Body of pancreas (tissue), 4 donors: ENCODE data around the gene SSX2IP. TPM values are rescaled to one million over a fixed set of nuclear protein-coding genes. Genes with fewer than 3 reads are reported as not detected.
"Not testable (repeated sequence)": the region's sequence is repeated elsewhere in the genome, so short reads cannot be mapped to it uniquely, and the experiment has no call there.

ENCODE experiments used
- ATAC-seq: fragments of 150-250 bp; one replicate; pipeline ENCODE4 v1.9.1; 2016
- DNase-seq, 4 donors: peaks; one replicate each; pipeline ENCODE4 v3.0.0-alpha.2; 2019
- H3K27ac ChIP-seq, 4 donors: fragments of 200-600 bp; sonication (generic); 1 replicate in 3 of 4; 2 replicates in 1 of 4; pipeline versions ENCODE4 v1.5.1 to v1.6.1; 2016 to 2019; ENCODE audit warnings: mild to moderate bottlenecking in 1 of 4, mixed read lengths in 1 of 4, moderate library complexity in 1 of 4
- H3K27me3 ChIP-seq, 2 donors: fragments of 200-600 bp; sonication (generic); one replicate each; pipeline ENCODE4 v1.6.0; 2016; ENCODE audit warnings: mild to moderate bottlenecking in 1 of 2
- H3K36me3 ChIP-seq, 2 donors: fragments of 200-600 bp; sonication (generic); replicated peaks in 1 of 2; 2 replicates each; pipeline ENCODE4 v1.5.1; 2016; ENCODE audit warnings: low read depth in 2 of 2; ENCODE audit not compliant: insufficient read depth in 1 of 2
- H3K4me1 ChIP-seq: fragments of 200-600 bp; sonication (generic); one replicate; pipeline ENCODE4 v1.6.0; 2016
- H3K4me3 ChIP-seq, 2 donors: fragments of 200-600 bp; sonication (generic); 1 replicate in 1 of 2; 2 replicates in 1 of 2; pipeline ENCODE4 v1.5.1; 2016 to 2019
- H3K9me3 ChIP-seq, 3 donors: fragments of 200-600 bp; sonication (generic); 1 replicate in 2 of 3; 2 replicates in 1 of 3; pipeline ENCODE4 v1.5.1; 2016
- POLR2A ChIP-seq, 3 donors: fragments of 450-650 bp; IDR thresholded peaks; one replicate each; pipeline ENCODE4 v1.6.1; 2016; ENCODE audit warnings: antibody characterized with exemption in 3 of 3, mild to moderate bottlenecking in 2 of 3
- WGBS, 2 donors: methylation state at CpG; one replicate each; pipeline ENCODE4 v1.1.5; 2017; 5-methylcytosine and 5-hydroxymethylcytosine counted together
- intact Hi-C: fragments of 100-400 bp; cut with DNase I; formaldehyde crosslinking; loops from one replicate; pipeline ENCODE4 v1.15.1; 2023
- total RNA-seq, 2 donors: library from RNA; depleted of rRNA; stranded (reverse); fragments of >200 nt; gene quantifications; one replicate each; pipeline ENCODE4 v1.1.0, GENCODE V29; 2016
- TF ChIP-seq, protein P1 (sequence below), 7 experiments: fragments of 450-650 bp in 4 of 7; fragments of 200-600 bp in 3 of 7; sonication (generic) in 3 of 7; IDR thresholded peaks; one replicate each; pipeline ENCODE4 v1.5.1; 2016 to 2019; ENCODE audit warnings: antibody characterized with exemption in 7 of 7

The SSX2IP gene
- total RNA-seq, 2 donors from 2014 or later, result 4.6 to 6.0 TPM

DNA sequence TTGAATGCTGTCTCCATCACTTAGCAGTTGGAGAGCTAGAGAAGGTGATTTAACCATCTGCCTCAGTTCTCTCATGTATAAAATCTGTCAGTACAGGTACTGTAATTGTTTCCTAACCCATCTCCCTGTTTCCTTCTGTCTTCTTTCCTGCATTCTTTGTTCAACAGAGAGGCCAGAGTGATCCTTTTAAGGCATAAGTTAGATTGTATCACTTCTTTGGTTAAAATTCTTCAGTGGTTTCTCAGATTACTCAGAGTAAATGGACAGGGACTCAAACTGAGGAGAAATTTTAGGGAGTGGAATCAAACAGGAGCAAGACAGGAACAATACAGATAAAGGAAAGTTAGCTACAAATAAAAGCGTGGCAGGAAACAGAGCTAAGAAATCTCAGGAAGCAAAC lies 45.2 kb upstream of the SSX2IP start:
- H3K4me1 ChIP-seq, result no peaks in the 10 kb centered on the region
- no peaks in the 10 kb centered on the region for H3K9me3 ChIP-seq
- DNase-seq (no peak), ATAC-seq (no peak)
- no peak for TF ChIP-seq POLR2A (IDR thresholded peaks at IDR 0.05)
- TF ChIP-seq, protein P1, sequence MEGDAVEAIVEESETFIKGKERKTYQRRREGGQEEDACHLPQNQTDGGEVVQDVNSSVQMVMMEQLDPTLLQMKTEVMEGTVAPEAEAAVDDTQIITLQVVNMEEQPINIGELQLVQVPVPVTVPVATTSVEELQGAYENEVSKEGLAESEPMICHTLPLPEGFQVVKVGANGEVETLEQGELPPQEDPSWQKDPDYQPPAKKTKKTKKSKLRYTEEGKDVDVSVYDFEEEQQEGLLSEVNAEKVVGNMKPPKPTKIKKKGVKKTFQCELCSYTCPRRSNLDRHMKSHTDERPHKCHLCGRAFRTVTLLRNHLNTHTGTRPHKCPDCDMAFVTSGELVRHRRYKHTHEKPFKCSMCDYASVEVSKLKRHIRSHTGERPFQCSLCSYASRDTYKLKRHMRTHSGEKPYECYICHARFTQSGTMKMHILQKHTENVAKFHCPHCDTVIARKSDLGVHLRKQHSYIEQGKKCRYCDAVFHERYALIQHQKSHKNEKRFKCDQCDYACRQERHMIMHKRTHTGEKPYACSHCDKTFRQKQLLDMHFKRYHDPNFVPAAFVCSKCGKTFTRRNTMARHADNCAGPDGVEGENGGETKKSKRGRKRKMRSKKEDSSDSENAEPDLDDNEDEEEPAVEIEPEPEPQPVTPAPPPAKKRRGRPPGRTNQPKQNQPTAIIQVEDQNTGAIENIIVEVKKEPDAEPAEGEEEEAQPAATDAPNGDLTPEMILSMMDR (IDR thresholded peaks at IDR 0.05), result no peak
- H3K27me3 ChIP-seq, result no peaks in the 10 kb centered on the region
- no peaks in the 10 kb centered on the region for H3K36me3 ChIP-seq
- intact Hi-C loops, result no loop called here
- no peak overlapping the region for H3K4me3 ChIP-seq
- H3K27ac ChIP-seq, result no peak overlapping the region
- 81 to 85% methylated on average over 1 of the region's 1 CpG for WGBS, 2 donors

DNA sequence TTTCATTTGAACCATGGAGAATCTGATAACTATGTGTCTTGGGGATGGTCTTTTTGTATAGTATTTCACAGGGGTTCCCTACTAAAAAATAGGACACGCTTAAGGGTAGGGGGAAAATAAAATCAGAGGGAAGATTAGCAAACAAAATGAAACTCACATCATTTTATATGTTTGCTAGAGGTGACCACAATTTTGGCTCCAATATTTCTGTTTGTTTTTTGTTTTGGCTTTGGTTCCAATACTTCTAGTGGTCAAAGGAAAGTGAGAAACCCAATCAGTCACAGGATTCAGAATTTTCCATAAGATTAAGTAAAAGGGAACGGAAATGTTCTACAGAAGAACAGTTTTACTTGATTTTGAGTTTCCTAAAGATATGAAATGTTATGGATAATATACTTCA lies 42.3 kb upstream of the SSX2IP start:
- TF ChIP-seq POLR2A (IDR thresholded peaks at IDR 0.05), result no peak
- TF ChIP-seq, protein P1 (IDR thresholded peaks at IDR 0.05), result no peak
- Histone ChIP-seq H3K36me3 (no peaks in the 10 kb centered on the region), H3K4me1 (no peaks in the 10 kb centered on the region), H3K27ac (no peak overlapping the region), H3K4me3 (no peak overlapping the region), H3K9me3 (no peaks in the 10 kb centered on the region), H3K27me3 (no peaks in the 10 kb centered on the region)
- ATAC-seq, result no peak
- no peak for DNase-seq
- WGBS, 2 donors, result 87 to 91% methylated on average over 2 of the region's 2 CpGs
- intact Hi-C loops, result no loop called here

DNA sequence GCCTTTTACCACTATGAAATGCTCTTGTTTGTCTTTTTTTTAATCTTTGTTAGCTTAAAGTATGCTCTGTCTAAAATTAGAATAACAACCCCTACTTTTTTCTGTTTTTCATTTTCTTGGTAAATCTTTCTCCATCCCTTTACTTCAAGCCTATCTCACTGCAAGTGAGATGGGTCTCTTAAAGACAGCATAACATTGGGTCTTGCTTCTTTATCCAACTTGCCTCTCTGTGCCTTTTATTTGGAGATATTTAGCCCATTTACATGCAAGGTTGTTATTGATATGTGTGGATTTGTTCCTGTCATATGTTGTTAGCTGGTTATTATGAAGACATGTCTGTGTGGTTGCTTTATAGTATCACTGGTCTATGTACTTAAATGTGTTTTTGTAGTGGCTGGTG lies 41.3 kb upstream of the SSX2IP start:
- TF ChIP-seq, protein P1 (IDR thresholded peaks at IDR 0.05), result no peak
- no peak for TF ChIP-seq POLR2A (IDR thresholded peaks at IDR 0.05)
- no peaks in the 10 kb centered on the region for H3K4me1 ChIP-seq
- DNase-seq (no peak), ATAC-seq (no peak)
- H3K27me3 ChIP-seq, result no peaks in the 10 kb centered on the region
- no peak overlapping the region for H3K27ac ChIP-seq
- H3K4me3 ChIP-seq, result no peak overlapping the region
- intact Hi-C loops, result no loop called here
- H3K9me3 ChIP-seq, result no peaks in the 10 kb centered on the region
- no peaks in the 10 kb centered on the region for H3K36me3 ChIP-seq

DNA sequence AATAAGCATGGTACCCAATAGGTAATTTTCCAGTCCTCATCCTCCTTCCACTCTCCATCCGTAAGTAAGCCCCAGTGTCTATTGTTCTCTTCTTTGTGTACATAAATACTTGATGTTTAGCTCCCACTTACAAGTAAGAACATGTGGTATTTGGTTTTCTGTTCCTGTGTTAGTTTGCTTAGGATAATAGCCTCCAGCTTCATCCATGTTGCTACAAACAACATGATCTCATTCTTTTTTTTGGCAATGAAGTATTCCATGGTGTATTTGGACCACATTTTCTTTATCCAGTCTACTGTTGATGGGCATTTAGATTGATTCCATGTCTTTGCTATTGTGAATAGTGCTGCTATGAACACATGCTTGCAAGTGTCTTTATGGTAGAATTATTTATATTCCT lies 37.5 kb upstream of the SSX2IP start:
- H3K36me3 ChIP-seq, H3K4me3 ChIP-seq, H3K9me3 ChIP-seq, H3K27me3 ChIP-seq, H3K4me1 ChIP-seq, DNase-seq, intact Hi-C loops, ATAC-seq, H3K27ac ChIP-seq: not testable (repeated sequence)
- WGBS, 2 donors, result 77 to 89% methylated on average over 1 of the region's 1 CpG

DNA sequence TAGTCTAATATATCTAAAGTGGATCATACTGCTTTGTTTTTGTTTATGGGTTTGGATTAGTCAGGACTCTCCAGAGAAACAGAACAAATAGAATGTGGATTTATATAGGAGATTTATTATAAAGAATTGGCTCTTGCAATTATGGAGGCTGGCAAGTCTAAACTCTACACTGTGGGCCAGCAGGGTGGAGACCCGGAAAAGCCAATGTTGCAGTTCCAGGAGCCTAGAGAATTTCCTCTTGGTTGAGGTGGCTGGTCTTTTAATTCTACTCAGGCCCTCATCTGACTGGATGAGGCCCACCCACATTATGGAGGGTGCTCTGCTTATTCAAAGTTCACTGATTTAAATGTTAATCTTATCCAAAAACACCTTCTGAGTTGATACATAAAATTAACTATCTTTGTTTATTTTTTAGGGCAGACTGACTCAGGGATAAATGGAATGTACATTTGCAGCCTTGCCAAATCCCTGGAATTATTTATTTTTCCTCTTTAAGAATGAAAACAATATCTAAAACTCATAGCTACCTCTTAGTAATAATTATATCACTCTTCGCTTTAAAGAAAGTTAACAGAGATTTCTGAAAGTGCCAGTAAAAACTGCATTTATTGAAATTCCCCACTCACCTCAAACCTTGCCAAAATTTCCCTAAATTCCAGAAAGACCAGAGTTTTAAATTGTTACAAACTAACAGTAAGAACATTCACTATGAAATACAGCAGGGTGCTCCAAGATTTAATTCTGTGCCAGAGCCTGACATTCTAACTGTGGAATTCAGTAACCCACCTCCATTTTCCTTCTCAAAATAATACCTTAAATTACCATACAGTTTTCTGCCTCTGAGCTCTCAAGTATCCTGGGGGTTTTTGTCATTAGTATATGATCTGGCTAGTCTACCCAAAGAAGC lies 36.6 kb upstream of the SSX2IP start:
- H3K4me1 ChIP-seq, result no peaks in the 10 kb centered on the region
- H3K4me3 ChIP-seq, result no peak overlapping the region
- no peak for DNase-seq
- H3K27ac ChIP-seq, result no peak overlapping the region
- no peak for TF ChIP-seq POLR2A (IDR thresholded peaks at IDR 0.05)
- TF ChIP-seq, protein P1 (IDR thresholded peaks at IDR 0.05), result no peak
- H3K36me3 ChIP-seq, result no peaks in the 10 kb centered on the region
- H3K27me3 ChIP-seq, result no peaks in the 10 kb centered on the region
- ATAC-seq, result no peak
- WGBS, 2 donors, result 75 to 84% methylated on average over 2 of the region's 2 CpGs
- no peaks in the 10 kb centered on the region for H3K9me3 ChIP-seq
- intact Hi-C loops, result no loop called here
